ENCODE measurements around the gene ANKS3. TPM values are rescaled to one million over a fixed set of nuclear protein-coding genes. Genes with fewer than 3 reads are reported as not detected.
"Not testable (repeated sequence)": the region's sequence is repeated elsewhere in the genome, so short reads cannot be mapped to it uniquely, and the experiment has no call there.

The ANKS3 gene
- total and polyA plus RNA-seq, 10 of the 15 experiments (the other 5 are each of a cell fraction or from before 2014, with no cell fraction given): 0.29 to 14.2 (median 8.5) TPM

GRCh38 chr16:4743226-4743878, 9.3 kb upstream of the ANKS3 start (continued):
- TF ChIP-seq NFYA (IDR thresholded peaks at IDR 0.05; ENCODE audit: borderline replicate concordance, low read depth, low read length): no peak
- TF ChIP-seq TBL1XR1 (IDR thresholded peaks at IDR 0.05; ENCODE audit: low read depth, low read length): no peak
- TF ChIP-seq RELB (IDR thresholded peaks at IDR 0.05; ENCODE audit: low read depth): no peak
- TF ChIP-seq PML (IDR thresholded peaks at IDR 0.05; ENCODE audit: low read length): no peak
- no peak for TF ChIP-seq EP300 (IDR thresholded peaks at IDR 0.05; ENCODE audit: borderline replicate concordance in 1 of 2, control insufficient read depth in 1 of 2, low read depth in 2 of 2, low read length in 2 of 2)

- intact Hi-C loops (cut with micrococcal nuclease; ENCODE audit: unreplicated experiment); H3K4me2 ChIP-seq (ENCODE audit: control insufficient read depth, insufficient read depth); H3K9ac ChIP-seq (ENCODE audit: control insufficient read depth, insufficient read depth, low read length); BruUV-seq (replicated peaks); H3K4me3 ChIP-seq; H3K9me3 ChIP-seq (replicated peaks; ENCODE audit: control insufficient read depth, insufficient read depth, low read length); H4K20me1 ChIP-seq (ENCODE audit: control insufficient read depth, insufficient read depth); H3K36me3 ChIP-seq (ENCODE audit: control insufficient read depth in 2 of 2, insufficient read depth in 2 of 2, low read length in 1 of 2); H3K27ac ChIP-seq (ENCODE audit: control insufficient read depth, insufficient read depth); in situ Hi-C loops (cut with MboI); DNase-seq (ENCODE audit: low read depth, low spot score); ATAC-seq; RAD21 ChIA-PET (ENCODE audit: unreplicated experiment); H3K79me2 ChIP-seq (ENCODE audit: control insufficient read depth, insufficient read depth, low read length); H3K4me1 ChIP-seq (ENCODE audit: control insufficient read depth, insufficient read depth, low read length); H3K27me3 ChIP-seq (replicated peaks in 1 of 2; ENCODE audit: control insufficient read depth in 2 of 2, insufficient read depth in 2 of 2, low read length in 1 of 2); H2AFZ ChIP-seq (ENCODE audit: control insufficient read depth, low read depth, low read length); FAIRE-seq: not testable (repeated sequence)
- ChIA-PET SMC1A (ENCODE audit: uncharacterized antibody, unreplicated experiment) (interaction anchor here (1.5 kb wide), 1 partner anchor 9 kb away, joined by 3 read pairs; no protein-coding TSS in a partner anchor), CTCF (interaction anchor here (0.6 kb wide), 1 partner anchor 17 kb away, joined by 3 read pairs; no protein-coding TSS in a partner anchor), POLR2A (interaction anchor here (0.6 to 1.1 kb wide), 3 partner anchors 10 to 175 kb away, joined by 3 to 4 read pairs (median 3); no protein-coding TSS in a partner anchor)
- WGBS (ENCODE audit: insufficient coverage, insufficient replicate concordance, low lambda C conversion rate, missing lambda C conversion rate): 50% methylated on average over 5 of the region's 5 CpGs
Measured at GRCh38 chr16:4738370-4738769, 4.3 kb upstream of the ANKS3 start.
